K562 (cell line): ENCODE data around the gene ASPRV1. TPM values are rescaled to one million over a fixed set of nuclear protein-coding genes. Genes with fewer than 3 reads are reported as not detected.

ENCODE experiments used
- ATAC-seq: fragments of 200-7000 bp; cut with Tn5 transposase; 3 replicates; pipeline ENCODE4 v1.9.1; 2020; ENCODE audit warnings: moderate library complexity
- BruUV-seq: library from RNA; stranded (reverse); fragments of 400-500 nt; replicated peaks from 2 replicates; lab custom pipeline; 2021; lab: Mats Ljungman, UMichigan
- CTCF ChIA-PET: fragments of 300-600 bp; formaldehyde crosslinking; extraction: SDS; loops from one replicate; lab custom pipeline; 2021; ENCODE audit warnings: low intra/inter-chr PET ratio; lab: Yijun Ruan, JAX
- POLR2A ChIA-PET: fragments of 300-600, 350-650 bp; sonication (Branson Sonifier 250); formaldehyde crosslinking; extraction: SDS; loops from one replicate; lab custom pipeline; 2021; ENCODE audit warnings: antibody characterized with exemption, inconsistent platforms; lab: Yijun Ruan, JAX
- DNase-seq, 4 experiments: peaks; one replicate each; pipeline versions ENCODE4 v3.0.0 to v3.0.0-alpha.2; 2011 to 2018; ENCODE audit warnings: low spot score in 3 of 4, mixed read lengths in 3 of 4; ENCODE audit errors: extremely low read depth in 1 of 4
- FAIRE-seq: peaks from 2 replicates; lab custom pipeline; 2011; peaks lifted over from hg19 to GRCh38; lab: Jason Lieb, UNC
- H2AFZ ChIP-seq: 2 replicates; pipeline ENCODE4 v1.6.0; 2011; ENCODE audit warnings: low read depth, low read length, control low read depth, inconsistent platforms
- H3K27ac ChIP-seq: fragments of 200-600 bp; 3 replicates; pipeline ENCODE4 v1.8.0; 2011; ENCODE audit warnings: low read depth, mild to moderate bottlenecking, control low read depth, inconsistent platforms, low read length, moderate library complexity, mixed read lengths; ENCODE audit errors: extremely low read depth
- H3K27me3 ChIP-seq, 2 experiments: fragments of 300-600 bp in 1 of 2; 2 replicates in 1 of 2; 3 replicates in 1 of 2; pipeline versions ENCODE4 v1.6.0 to v1.8.0; 2011; ENCODE audit warnings: inconsistent platforms in 2 of 2, low read length in 2 of 2, mild to moderate bottlenecking in 1 of 2, mixed read lengths in 1 of 2, moderate library complexity in 1 of 2; ENCODE audit not compliant: control insufficient read depth in 2 of 2, insufficient read depth in 2 of 2
- H3K36me3 ChIP-seq: fragments of 300-600 bp; 3 replicates; pipeline ENCODE4 v1.8.0; 2011; ENCODE audit warnings: mild to moderate bottlenecking, low read length, inconsistent platforms; ENCODE audit not compliant: control insufficient read depth, insufficient read depth
- H3K4me1 ChIP-seq, 2 experiments: fragments of 200-600 bp in 1 of 2; replicated peaks in 1 of 2; 2 replicates in 1 of 2; 3 replicates in 1 of 2; pipeline versions ENCODE4 v1.5.1 to v1.8.0; 2011; ENCODE audit warnings: inconsistent platforms in 2 of 2, low read length in 2 of 2, mild to moderate bottlenecking in 1 of 2, mixed read lengths in 1 of 2, moderate library complexity in 1 of 2; ENCODE audit not compliant: control insufficient read depth in 2 of 2, insufficient read depth in 2 of 2
- H3K4me2 ChIP-seq: 2 replicates; pipeline ENCODE4 v1.6.1; 2011; ENCODE audit warnings: low read length, control low read depth, inconsistent platforms, mixed read lengths; ENCODE audit not compliant: insufficient read depth
- H3K4me3 ChIP-seq: fragments of 200-600 bp; sonication (generic), shearing (Covaris generic); 2 replicates; pipeline ENCODE4 v1.5.1; 2016; ENCODE audit warnings: control low read depth, inconsistent platforms
- H3K79me2 ChIP-seq: fragments of 200-600 bp; 3 replicates; pipeline ENCODE4 v1.8.0; 2011; ENCODE audit warnings: low read length, inconsistent platforms; ENCODE audit not compliant: control insufficient read depth, insufficient read depth
- H3K9ac ChIP-seq, 2 experiments: 2 replicates each; pipeline versions ENCODE4 v1.6.0 to v1.6.1; 2011; ENCODE audit warnings: low read depth in 2 of 2, low read length in 2 of 2, control low read depth in 1 of 2, inconsistent platforms in 1 of 2, mild to moderate bottlenecking in 1 of 2, mixed read lengths in 1 of 2; ENCODE audit not compliant: insufficient read depth in 1 of 2
- H3K9me1 ChIP-seq: one replicate; pipeline ENCODE4 v1.6.0; 2011; ENCODE audit warnings: inconsistent platforms, mild to moderate bottlenecking, low read length, moderate library complexity; ENCODE audit not compliant: control insufficient read depth, insufficient read depth
- H3K9me3 ChIP-seq: replicated peaks from 2 replicates; pipeline ENCODE4 v1.5.1; 2011; ENCODE audit warnings: low read depth, low read length, inconsistent platforms; ENCODE audit not compliant: control insufficient read depth, insufficient read depth
- H4K20me1 ChIP-seq: replicated peaks from 2 replicates; pipeline ENCODE4 v1.6.1; 2011; ENCODE audit warnings: low read length, inconsistent platforms, mixed read lengths; ENCODE audit not compliant: control insufficient read depth, insufficient read depth
- BCLAF1 ChIP-seq, 2 experiments: fragments of 450-650 bp in 1 of 2; IDR thresholded peaks; 2 replicates each; pipeline ENCODE4 v1.6.1; 2011 to 2017; ENCODE audit warnings: low read depth in 2 of 2, antibody characterized with exemption in 1 of 2, borderline replicate concordance in 1 of 2, low read length in 1 of 2, mild to moderate bottlenecking in 1 of 2, mixed read lengths in 1 of 2; ENCODE audit not compliant: control insufficient read depth in 1 of 2
- DIDO1 ChIP-seq: fragments of 450-650 bp; IDR thresholded peaks from 2 replicates; pipeline ENCODE4 v1.6.1; 2016; ENCODE audit warnings: low read depth, missing biosample characterization, missing genetic modification characterization
- ELF4 ChIP-seq: fragments of 450-650 bp; formaldehyde crosslinking; IDR thresholded peaks from 2 replicates; pipeline ENCODE4 v1.4.0; 2022; ENCODE audit warnings: missing genetic modification characterization
- FUS ChIP-seq: fragments of 200-400 bp; formaldehyde crosslinking; optimal IDR thresholded peaks from 2 replicates; pipeline ENCODE3; 2017; ENCODE audit warnings: low read depth, low read length
- HDAC2 ChIP-seq: fragments of 450-650 bp; IDR thresholded peaks from 2 replicates; pipeline ENCODE4 v1.6.1; 2016; ENCODE audit warnings: mild to moderate bottlenecking
- HNRNPH1 ChIP-seq: fragments of 200-400 bp; formaldehyde crosslinking; optimal IDR thresholded peaks from 2 replicates; pipeline ENCODE3; 2017; ENCODE audit warnings: low read depth, mild to moderate bottlenecking, low read length, moderate library complexity
- KAT2B ChIP-seq: IDR thresholded peaks from one replicate; pipeline ENCODE4 v1.6.1; 2012; ENCODE audit warnings: low read depth, mild to moderate bottlenecking, control low read depth, inconsistent platforms, low read length, moderate library complexity
- MYC ChIP-seq, 2 experiments: fragments of 250-450 bp in 1 of 2; sonication (Bioruptor Pico) in 1 of 2; IDR thresholded peaks; 2 replicates each; pipeline versions ENCODE4 v1.5.1 to v1.6.1; 2012 to 2021; ENCODE audit warnings: low read depth in 2 of 2, borderline replicate concordance in 1 of 2, improper control_type of control experiment in 1 of 2, low read length in 1 of 2, mild to moderate bottlenecking in 1 of 2, moderate library complexity in 1 of 2
- RFX7 ChIP-seq: fragments of 250-450 bp; sonication (Bioruptor Pico); IDR thresholded peaks from 2 replicates; pipeline ENCODE4 v1.5.1; 2021; ENCODE audit warnings: mild to moderate bottlenecking
- TAF1 ChIP-seq: IDR thresholded peaks from 2 replicates; pipeline ENCODE4 v1.6.1; 2011; ENCODE audit warnings: mild to moderate bottlenecking, low read length, moderate library complexity; ENCODE audit not compliant: insufficient read depth, control insufficient read depth, severe bottlenecking; ENCODE audit errors: extremely low read depth
- TOE1 ChIP-seq, 2 experiments: fragments of 450-650 bp in 1 of 2; sonication (generic) in 1 of 2; formaldehyde crosslinking in 1 of 2; IDR thresholded peaks; 2 replicates each; pipeline versions ENCODE4 v1.7.1 to v1.8.0; 2016 to 2022; ENCODE audit warnings: borderline replicate concordance in 2 of 2, mild to moderate bottlenecking in 2 of 2, antibody characterized with exemption in 1 of 2, inconsistent platforms in 1 of 2, low read depth in 1 of 2, missing genetic modification reagents in 1 of 2, moderate library complexity in 1 of 2
- ZBTB7A ChIP-seq: IDR thresholded peaks from 2 replicates; pipeline ENCODE4 v1.6.1; 2011; ENCODE audit warnings: low read depth, mild to moderate bottlenecking, low read length, moderate library complexity, borderline replicate concordance; ENCODE audit not compliant: control insufficient read depth
- ZNF347 ChIP-seq: fragments of 450-650 bp; formaldehyde crosslinking; IDR thresholded peaks from 2 replicates; pipeline ENCODE4 v1.4.0; 2020; ENCODE audit warnings: low read depth, mild to moderate bottlenecking, moderate library complexity
- WGBS: fragments of 100-300 bp; shearing (Covaris generic); methylation state at CpG from one replicate; pipeline ENCODE4 v1.1.6; 2016; ENCODE audit warnings: low coverage, mixed read lengths; ENCODE audit not compliant: insufficient coverage; ENCODE audit errors: missing lambda C conversion rate; 5-methylcytosine and 5-hydroxymethylcytosine counted together
- in situ Hi-C: fragments of 300-500 bp; cut with MboI; formaldehyde crosslinking; loops from 4 replicates; pipeline ENCODE4 v1.15.0; 2018; ENCODE audit warnings: inconsistent platforms, mixed read lengths
- intact Hi-C: fragments of 100-400 bp; cut with micrococcal nuclease; formaldehyde crosslinking; loops from 2 replicates; pipeline ENCODE4 v1.14.2; 2022
- polyA plus RNA-seq, 8 experiments: library from polyadenylated mRNA; depleted of rRNA in 4 of 8; stranded (reverse) in 5 of 8; unstranded in 3 of 8; fragments of >200 nt; fragmentation: Nextera tagmentation in 2 of 8; fragmentation: Illumina TruSeq in 1 of 8; extraction: Ambion mirVana in 2 of 8; extraction: Trizol in 1 of 8; gene quantifications; 2 replicates each; pipeline versions ENCODE4 v1.2.1 to v1.2.3, GENCODE V29; 2011 to 2014; ENCODE audit warnings: inconsistent platforms in 1 of 8, missing spikeins in 1 of 8
- total RNA-seq, 7 experiments: library from RNA; depleted of rRNA in 6 of 7; stranded (reverse); fragments of >200 nt in 6 of 7; fragmentation: Illumina TruSeq in 2 of 7; extraction: Trizol in 2 of 7; gene quantifications; 2 replicates each; pipeline versions ENCODE4 v1.2.1 to v1.2.3, GENCODE V29; 2011 to 2021; ENCODE audit warnings: low replicate concordance in 1 of 7
- TF ChIP-seq, protein P1 (sequence below): fragments of 450-650 bp; formaldehyde crosslinking; IDR thresholded peaks from 2 replicates; pipeline ENCODE4 v1.4.0; 2022; ENCODE audit warnings: missing genetic modification characterization

ASPRV1 gene
- total and polyA plus RNA-seq, 9 of the 15 experiments (the other 6 are each of a cell fraction or from before 2014, with no cell fraction given): 0.17 to 0.72 (median 0.47) TPM; not detected in 1

DNA sequence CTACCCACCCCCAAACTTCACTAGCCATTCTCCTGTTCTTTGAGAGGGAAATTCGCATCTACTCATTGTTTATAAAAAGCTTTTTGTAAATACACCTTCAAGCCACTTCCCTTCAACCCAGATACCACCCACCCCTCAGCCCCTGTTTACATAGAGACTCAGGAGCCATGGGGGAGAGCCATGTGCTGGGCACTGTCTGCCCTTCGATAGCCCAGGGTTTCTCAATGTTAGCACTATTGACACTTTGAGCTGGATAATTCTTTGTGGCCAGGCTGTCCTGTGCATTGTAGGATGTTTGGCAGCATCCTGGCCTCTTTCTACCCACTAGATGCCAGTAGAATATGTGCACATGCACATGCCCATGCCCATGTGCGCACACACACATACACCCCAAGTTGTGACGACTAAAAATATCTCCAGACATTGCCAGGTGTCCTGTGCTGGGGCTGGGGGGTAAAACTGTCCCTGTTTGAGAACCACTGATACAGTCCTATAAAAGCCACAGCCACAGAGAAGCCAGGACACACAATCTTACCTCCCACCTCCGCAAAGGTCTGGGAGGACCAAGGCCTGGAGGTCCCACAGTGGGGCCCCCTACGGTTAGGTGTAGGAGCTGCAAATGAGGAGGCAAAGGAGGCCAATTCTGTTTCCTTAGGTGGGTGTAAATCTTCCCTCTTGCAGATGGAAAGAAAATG is 44.5 kb upstream of the ASPRV1 start (continued):
- 0 out of 2 replicates have a peak, but pooled peaks have one; percentile 15 for TF ChIP-seq MYC (IDR thresholded peaks at IDR 0.05; ENCODE audit: low read depth, low read length)
- TF ChIP-seq MYC (CRISPR knock-in tag; IDR thresholded peaks at IDR 0.05; ENCODE audit: borderline replicate concordance, low read depth): no peak

GRCh38 chr2:70005216-70005615 is 43.8 kb upstream of the ASPRV1 start:
- peak overlapping the region in 1 of 2 experiments; percentile 40; a peak in 1 of 4 replicates for H3K9ac ChIP-seq
- POLR2A ChIA-PET: interaction anchor here (1.0 to 1.4 kb wide), 8 partner anchors 11 to 87 kb away, joined by 3 to 4 read pairs (median 3); no protein-coding TSS in a partner anchor
- 11% methylated on average over 2 of the region's 2 CpGs for WGBS
- TF ChIP-seq TAF1 (no peak), ELF4 (CRISPR knock-in tag) (no peak), HDAC2 (no peak), FUS (no peak), HNRNPH1 (no peak), BCLAF1 (IDR thresholded peaks at IDR 0.05; ENCODE audit: borderline replicate concordance in 1 of 2, control insufficient read depth in 1 of 2, low read depth in 2 of 2, low read length in 1 of 2) (no peak), RFX7 (CRISPR knock-in tag) (no peak), TOE1 (IDR thresholded peaks at IDR 0.05; ENCODE audit: borderline replicate concordance) (no peak), TOE1 (CRISPR knock-in tag; IDR thresholded peaks at IDR 0.05; ENCODE audit: borderline replicate concordance, low read depth) (no peak), ZNF347 (CRISPR knock-in tag) (no peak), ZBTB7A (no peak), KAT2B (no peak), DIDO1 (no peak)
- TF ChIP-seq, protein P1, sequence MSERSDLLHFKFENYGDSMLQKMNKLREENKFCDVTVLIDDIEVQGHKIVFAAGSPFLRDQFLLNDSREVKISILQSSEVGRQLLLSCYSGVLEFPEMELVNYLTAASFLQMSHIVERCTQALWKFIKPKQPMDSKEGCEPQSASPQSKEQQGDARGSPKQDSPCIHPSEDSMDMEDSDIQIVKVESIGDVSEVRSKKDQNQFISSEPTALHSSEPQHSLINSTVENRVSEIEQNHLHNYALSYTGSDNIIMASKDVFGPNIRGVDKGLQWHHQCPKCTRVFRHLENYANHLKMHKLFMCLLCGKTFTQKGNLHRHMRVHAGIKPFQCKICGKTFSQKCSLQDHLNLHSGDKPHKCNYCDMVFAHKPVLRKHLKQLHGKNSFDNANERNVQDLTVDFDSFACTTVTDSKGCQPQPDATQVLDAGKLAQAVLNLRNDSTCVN: no peak

More at GRCh38 chr2:70005216-70005615, 43.8 kb upstream of the ASPRV1 start:
- H3K79me2 ChIP-seq: no peaks in the 10 kb centered on the region
- CTCF ChIA-PET: no interaction called here
- H3K9me3 ChIP-seq: no peaks in the 10 kb centered on the region
- no peaks in the 10 kb centered on the region for H3K27me3 ChIP-seq
- FAIRE-seq (no peak), DNase-seq (no peak), ATAC-seq (no peak)
- H2AFZ ChIP-seq: peak overlapping the region; percentile 84
- H3K4me1 ChIP-seq: peaks cover 14 to 30% of the 10 kb centered on the region in 2 experiments
- BruUV-seq: no TSS peak
- no peaks in the 10 kb centered on the region for H3K36me3 ChIP-seq
- H3K4me2 ChIP-seq: no peak overlapping the region
- in situ Hi-C loops: no loop called here
- H3K27ac ChIP-seq: no peak overlapping the region
- intact Hi-C loops: no loop called here
- H3K4me3 ChIP-seq: no peak overlapping the region
- H4K20me1 ChIP-seq: no peaks in the 10 kb centered on the region
- no peaks in the 10 kb centered on the region for H3K9me1 ChIP-seq
